Liver (tissue), 9 donors: ENCODE data around the gene FLNB. TPM values are rescaled to one million over a fixed set of nuclear protein-coding genes. Genes with fewer than 3 reads are reported as not detected.

Experiments used
- DNase-seq: peaks from one replicate; pipeline ENCODE4 v3.0.0-alpha.2; 2017; ENCODE audit warnings: low spot score
- H3K27ac ChIP-seq, 2 donors: one replicate each; pipeline ENCODE4 v1.7.0; 2013; ENCODE audit warnings: inconsistent platforms in 2 of 2, low read length in 2 of 2, control low read depth in 1 of 2, low read depth in 1 of 2, mild to moderate bottlenecking in 1 of 2
- H3K27me3 ChIP-seq, 4 donors: one replicate each; pipeline versions ENCODE4 v1.6.1 to v1.7.0; 2013; ENCODE audit warnings: low read length in 3 of 4, inconsistent platforms in 1 of 4, mild to moderate bottlenecking in 1 of 4, moderate library complexity in 1 of 4; ENCODE audit not compliant: control insufficient read depth in 4 of 4, insufficient read depth in 4 of 4
- H3K36me3 ChIP-seq, 4 donors: one replicate each; pipeline versions ENCODE4 v1.6.1 to v1.7.0; 2013; ENCODE audit warnings: low read length in 3 of 4, mild to moderate bottlenecking in 3 of 4, low read depth in 1 of 4, moderate library complexity in 1 of 4; ENCODE audit not compliant: control insufficient read depth in 4 of 4, insufficient read depth in 3 of 4
- H3K4me1 ChIP-seq, 4 donors: one replicate each; pipeline versions ENCODE4 v1.6.1 to v1.7.0; 2013; ENCODE audit warnings: low read length in 3 of 4, mild to moderate bottlenecking in 3 of 4, moderate library complexity in 1 of 4; ENCODE audit not compliant: control insufficient read depth in 4 of 4, insufficient read depth in 4 of 4
- H3K4me3 ChIP-seq, 3 donors: one replicate each; pipeline versions ENCODE4 v1.6.1 to v1.7.0; 2013; ENCODE audit warnings: low read length in 3 of 3, control low read depth in 1 of 3, low read depth in 1 of 3, mild to moderate bottlenecking in 1 of 3
- H3K9ac ChIP-seq, 2 donors: one replicate each; pipeline ENCODE4 v1.7.0; 2013; ENCODE audit warnings: low read length in 2 of 2, mild to moderate bottlenecking in 2 of 2, moderate library complexity in 2 of 2, control low read depth in 1 of 2, low read depth in 1 of 2
- H3K9me3 ChIP-seq, 4 donors: one replicate each; pipeline versions ENCODE4 v1.6.1 to v1.7.0; 2013; ENCODE audit warnings: low read length in 3 of 4; ENCODE audit not compliant: control insufficient read depth in 4 of 4
- ATF3 ChIP-seq: IDR thresholded peaks from 2 replicates; pipeline ENCODE4 v1.6.1; 2016; ENCODE audit warnings: antibody characterized with exemption
- CTCF ChIP-seq: fragments of 150-350 bp; IDR thresholded peaks from 2 replicates; pipeline ENCODE4 v1.5.1; 2017; ENCODE audit warnings: improper control_type of control experiment, low read depth, low read length; ENCODE audit not compliant: missing input control
- EGR1 ChIP-seq, 2 donors: IDR thresholded peaks; 2 replicates each; pipeline ENCODE4 v1.6.1; 2016 to 2018; ENCODE audit warnings: antibody characterized with exemption in 2 of 2, low read depth in 2 of 2
- FOXA1 ChIP-seq: IDR thresholded peaks from 2 replicates; pipeline ENCODE4 v1.6.1; 2016; ENCODE audit warnings: antibody characterized with exemption
- FOXA2 ChIP-seq: IDR thresholded peaks from 2 replicates; pipeline ENCODE4 v1.6.1; 2016; ENCODE audit warnings: antibody characterized with exemption
- GABPA ChIP-seq, 2 donors: IDR thresholded peaks in 1 of 2; conservative IDR thresholded peaks in 1 of 2; 2 replicates each; pipeline ENCODE4 v1.6.1; 2016; ENCODE audit warnings: antibody characterized with exemption in 2 of 2, mild to moderate bottlenecking in 1 of 2, moderate library complexity in 1 of 2
- HNF4A ChIP-seq, 2 donors: conservative IDR thresholded peaks; 2 replicates each; pipeline ENCODE4 v1.6.1; 2016; ENCODE audit warnings: antibody characterized with exemption in 2 of 2, mild to moderate bottlenecking in 2 of 2
- HNF4G ChIP-seq: IDR thresholded peaks from 2 replicates; pipeline ENCODE4 v1.6.1; 2016; ENCODE audit warnings: antibody characterized with exemption
- JUND ChIP-seq, 2 donors: IDR thresholded peaks; 2 replicates each; pipeline ENCODE4 v1.6.1; 2016; ENCODE audit warnings: antibody characterized with exemption in 2 of 2
- MAX ChIP-seq: IDR thresholded peaks from 2 replicates; pipeline ENCODE4 v1.6.1; 2016; ENCODE audit warnings: antibody characterized with exemption
- NR2F2 ChIP-seq: IDR thresholded peaks from 2 replicates; pipeline ENCODE4 v1.6.1; 2016; ENCODE audit warnings: antibody characterized with exemption
- RAD21 ChIP-seq, 2 donors: IDR thresholded peaks; 2 replicates each; pipeline ENCODE4 v1.6.1; 2016; ENCODE audit warnings: antibody characterized with exemption in 2 of 2, mild to moderate bottlenecking in 2 of 2
- REST ChIP-seq: IDR thresholded peaks from 2 replicates; pipeline ENCODE4 v1.6.1; 2016; ENCODE audit warnings: antibody characterized with exemption, mild to moderate bottlenecking
- RXRA ChIP-seq, 2 donors: IDR thresholded peaks; 2 replicates each; pipeline ENCODE4 v1.6.1; 2017 to 2018; ENCODE audit warnings: antibody characterized with exemption in 2 of 2, mild to moderate bottlenecking in 1 of 2
- SP1 ChIP-seq: IDR thresholded peaks from 2 replicates; pipeline ENCODE4 v1.6.1; 2018; ENCODE audit warnings: antibody characterized with exemption, mild to moderate bottlenecking
- TAF1 ChIP-seq: conservative IDR thresholded peaks from 2 replicates; pipeline ENCODE4 v1.6.1; 2016; ENCODE audit warnings: antibody characterized with exemption, mild to moderate bottlenecking
- YY1 ChIP-seq: IDR thresholded peaks from 2 replicates; pipeline ENCODE4 v1.6.1; 2016; ENCODE audit warnings: antibody characterized with exemption, mild to moderate bottlenecking
- ZBTB33 ChIP-seq: IDR thresholded peaks from 2 replicates; pipeline ENCODE4 v1.6.1; 2016; ENCODE audit warnings: antibody characterized with exemption
- WGBS: extraction: QIAGEN DNeasy Blood & Tissue Kit; methylation state at CpG from one replicate; pipeline ENCODE4 v1.1.7; 2013; 5-methylcytosine and 5-hydroxymethylcytosine counted together
- polyA plus RNA-seq, 2 donors: library from polyadenylated mRNA; stranded (reverse) in 1 of 2; unstranded in 1 of 2; fragments of 200-250 nt in 1 of 2; fragments of >200 nt in 1 of 2; fragmentation: Nextera tagmentation in 1 of 2; extraction: Ambion mirVana in 1 of 2; gene quantifications; one replicate each; pipeline versions ENCODE4 v1.2.1 to v1.2.3, GENCODE V29; 2013 to 2015
- total RNA-seq, 2 donors: library from RNA; depleted of rRNA; stranded (reverse); fragments of >200 nt; gene quantifications; one replicate each; pipeline ENCODE4 v1.2.3, GENCODE V29; 2014
- donor health status: healthy.
- donor health status: healthy.
- donor health status: healthy.
- donor health status: healthy.
- donor health status: healthy.

The FLNB gene
- total and polyA plus RNA-seq, 4 donors, result 22.9 to 124 (median 44.3) TPM

GRCh38 chr3:58132850-58133249 lies 124.6 kb downstream of the FLNB start:
- WGBS, result over 99% methylated on average over 4 of the region's 4 CpGs
- TF ChIP-seq HNF4G (no peak), JUND (IDR thresholded peaks at IDR 0.05) (no peak), YY1 (no peak)
- no peak overlapping the region for H3K4me3 ChIP-seq
- no peak overlapping the region for H3K9ac ChIP-seq
- no peaks in the 10 kb centered on the region for H3K27me3 ChIP-seq
- no peak overlapping the region for H3K27ac ChIP-seq
- H3K36me3 ChIP-seq, result peaks cover 8 to 60% (median 47%) of the 10 kb centered on the region in 4 donors
- no peak for DNase-seq
- H3K9me3 ChIP-seq, result no peaks in the 10 kb centered on the region
- H3K4me1 ChIP-seq, result peaks cover 0 to 14% (median 8%) of the 10 kb centered on the region in 4 donors

GRCh38 chr3:58134468-58134867 lies 126.2 kb downstream of the FLNB start:
- no peak overlapping the region for H3K27ac ChIP-seq
- peaks cover 6 to 66% (median 58%) of the 10 kb centered on the region in 4 donors for H3K36me3 ChIP-seq
- no peak overlapping the region for H3K4me3 ChIP-seq
- H3K9ac ChIP-seq, result no peak overlapping the region
- DNase-seq, result no peak
- H3K27me3 ChIP-seq, result no peaks in the 10 kb centered on the region
- peak; percentile 58 for TF ChIP-seq SP1
- no peak for TF ChIP-seq EGR1 (IDR thresholded peaks at IDR 0.05; ENCODE audit: low read depth in 2 of 2)
- TF ChIP-seq REST, result no peak
- no peak for TF ChIP-seq ZBTB33
- TF ChIP-seq CTCF, result no peak
- TF ChIP-seq MAX, result no peak
- no peak for TF ChIP-seq NR2F2
- TF ChIP-seq ATF3, result no peak
- TF ChIP-seq FOXA1, result no peak
- TF ChIP-seq TAF1, result no peak
- TF ChIP-seq HNF4G, result peak; percentile 74
- TF ChIP-seq RAD21 (IDR thresholded peaks at IDR 0.05), result peak in 1 of 2 donors; percentile 54
- TF ChIP-seq GABPA (IDR thresholded peaks at IDR 0.05 in 1 of 2, conservative IDR thresholded peaks at IDR 0.05 in 1 of 2), result no peak
- peak; percentile 69 to 75 for TF ChIP-seq RXRA (IDR thresholded peaks at IDR 0.05)
- no peak for TF ChIP-seq FOXA2
- TF ChIP-seq HNF4A (conservative IDR thresholded peaks at IDR 0.05), result peak; percentile 84 to 86
- no peak for TF ChIP-seq YY1
- TF ChIP-seq JUND (IDR thresholded peaks at IDR 0.05), result peak in 1 of 2 donors; percentile 27
- 48% methylated on average over 5 of the region's 5 CpGs for WGBS
- H3K4me1 ChIP-seq, result peaks cover 0 to 14% (median 8%) of the 10 kb centered on the region in 4 donors
- no peaks in the 10 kb centered on the region for H3K9me3 ChIP-seq
